A673 (cell line): ENCODE results near the gene CPLX3.

ENCODE experiments used
- EZH2 ChIP-seq: fragments of 200-600 bp; sonication (generic); IDR thresholded peaks from 2 replicates; pipeline ENCODE4 v1.6.1; 2017; ENCODE audit warnings: borderline replicate concordance, low read depth, mild to moderate bottlenecking, mixed read lengths, antibody characterized with exemption, low read length; ENCODE audit not compliant: poor library complexity, severe bottlenecking
- TF ChIP-seq, protein P1 (sequence below): fragments of 300-800, 200-600 bp; sonication (generic); conservative IDR thresholded peaks from 2 replicates; pipeline ENCODE4 v1.5.1; 2017; ENCODE audit warnings: low read depth, mild to moderate bottlenecking, antibody characterized with exemption, low read length, moderate library complexity, mixed read lengths

DNA sequence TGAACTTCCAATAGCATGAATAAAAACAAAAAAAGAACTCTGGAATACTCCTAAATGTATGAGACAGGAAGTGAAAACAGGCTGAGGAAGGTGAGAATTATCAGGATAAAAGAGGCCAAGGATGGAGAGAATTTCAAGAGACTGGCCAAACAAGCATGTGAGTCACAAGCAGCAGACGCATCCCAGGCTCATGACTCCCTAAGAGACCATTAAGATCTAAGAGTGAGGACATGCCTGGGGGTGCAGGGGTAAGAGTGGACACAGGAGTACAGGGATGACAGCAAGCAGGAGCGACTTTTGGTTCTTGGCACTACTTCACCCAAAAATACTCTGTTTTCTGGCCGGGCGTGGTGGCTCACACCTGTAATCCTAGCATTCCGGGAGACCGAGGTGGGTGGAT lies 39.7 kb downstream of the CPLX3 start:
- TF ChIP-seq, protein P1, sequence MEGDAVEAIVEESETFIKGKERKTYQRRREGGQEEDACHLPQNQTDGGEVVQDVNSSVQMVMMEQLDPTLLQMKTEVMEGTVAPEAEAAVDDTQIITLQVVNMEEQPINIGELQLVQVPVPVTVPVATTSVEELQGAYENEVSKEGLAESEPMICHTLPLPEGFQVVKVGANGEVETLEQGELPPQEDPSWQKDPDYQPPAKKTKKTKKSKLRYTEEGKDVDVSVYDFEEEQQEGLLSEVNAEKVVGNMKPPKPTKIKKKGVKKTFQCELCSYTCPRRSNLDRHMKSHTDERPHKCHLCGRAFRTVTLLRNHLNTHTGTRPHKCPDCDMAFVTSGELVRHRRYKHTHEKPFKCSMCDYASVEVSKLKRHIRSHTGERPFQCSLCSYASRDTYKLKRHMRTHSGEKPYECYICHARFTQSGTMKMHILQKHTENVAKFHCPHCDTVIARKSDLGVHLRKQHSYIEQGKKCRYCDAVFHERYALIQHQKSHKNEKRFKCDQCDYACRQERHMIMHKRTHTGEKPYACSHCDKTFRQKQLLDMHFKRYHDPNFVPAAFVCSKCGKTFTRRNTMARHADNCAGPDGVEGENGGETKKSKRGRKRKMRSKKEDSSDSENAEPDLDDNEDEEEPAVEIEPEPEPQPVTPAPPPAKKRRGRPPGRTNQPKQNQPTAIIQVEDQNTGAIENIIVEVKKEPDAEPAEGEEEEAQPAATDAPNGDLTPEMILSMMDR: no peak
- TF ChIP-seq EZH2: no peak
